ENCODE data around the gene HYPK. TPM values are rescaled to one million over a fixed set of nuclear protein-coding genes. Genes with fewer than 3 reads are reported as not detected.
A peak's percentile ranks its signal among the peaks of the same experiment; 100 is the strongest.
"Not testable (repeated sequence)": the region's sequence is repeated elsewhere in the genome, so short reads cannot be mapped to it uniquely, and the experiment has no call there.

Gene HYPK
- total and polyA plus RNA-seq, 12 donors, result 5.5 to 24.3 (median 10.4) TPM

DNA sequence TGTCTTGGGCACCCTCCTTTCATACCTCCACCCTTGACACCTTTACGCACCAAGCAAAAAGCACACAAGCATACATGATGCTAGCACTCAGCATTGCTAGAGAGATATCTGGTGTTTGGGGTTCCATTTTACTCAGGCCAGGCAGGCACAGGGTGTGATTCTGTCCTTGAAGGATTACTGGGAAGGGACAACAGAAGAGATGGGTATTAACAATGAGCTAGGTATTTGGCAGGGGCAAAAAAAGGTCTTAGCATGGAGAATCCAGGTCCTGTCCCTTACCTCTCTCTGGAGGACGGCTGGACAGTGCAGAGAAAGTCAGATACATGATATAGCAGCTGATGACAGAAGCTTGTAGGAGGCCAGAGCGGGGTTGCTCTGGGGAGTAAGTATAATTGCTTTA is 3.8 kb upstream of the HYPK start:
- Histone ChIP-seq H3K9me3 (no peaks in the 10 kb centered on the region), H3K4me1 (peaks cover 20 to 82% (median 60%) of the 10 kb centered on the region in 9 donors), H3K4me3 (no peak overlapping the region), H3K27ac (peak overlapping the region in 1 of 10 donors; percentile 34), H3K27me3 (no peaks in the 10 kb centered on the region), H3K36me3 (peaks cover 0 to 68% (median 19%) of the 10 kb centered on the region in 9 donors)
- no peak for DNase-seq
- ATAC-seq, result no peak
- 76 to 83% methylated on average over 3 of the region's 3 CpGs for WGBS, 2 donors
- TF ChIP-seq, protein P1, sequence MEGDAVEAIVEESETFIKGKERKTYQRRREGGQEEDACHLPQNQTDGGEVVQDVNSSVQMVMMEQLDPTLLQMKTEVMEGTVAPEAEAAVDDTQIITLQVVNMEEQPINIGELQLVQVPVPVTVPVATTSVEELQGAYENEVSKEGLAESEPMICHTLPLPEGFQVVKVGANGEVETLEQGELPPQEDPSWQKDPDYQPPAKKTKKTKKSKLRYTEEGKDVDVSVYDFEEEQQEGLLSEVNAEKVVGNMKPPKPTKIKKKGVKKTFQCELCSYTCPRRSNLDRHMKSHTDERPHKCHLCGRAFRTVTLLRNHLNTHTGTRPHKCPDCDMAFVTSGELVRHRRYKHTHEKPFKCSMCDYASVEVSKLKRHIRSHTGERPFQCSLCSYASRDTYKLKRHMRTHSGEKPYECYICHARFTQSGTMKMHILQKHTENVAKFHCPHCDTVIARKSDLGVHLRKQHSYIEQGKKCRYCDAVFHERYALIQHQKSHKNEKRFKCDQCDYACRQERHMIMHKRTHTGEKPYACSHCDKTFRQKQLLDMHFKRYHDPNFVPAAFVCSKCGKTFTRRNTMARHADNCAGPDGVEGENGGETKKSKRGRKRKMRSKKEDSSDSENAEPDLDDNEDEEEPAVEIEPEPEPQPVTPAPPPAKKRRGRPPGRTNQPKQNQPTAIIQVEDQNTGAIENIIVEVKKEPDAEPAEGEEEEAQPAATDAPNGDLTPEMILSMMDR (IDR thresholded peaks at IDR 0.05), result no peak
- intact Hi-C loops (cut with DNase I), result no loop called here

GRCh38 chr15:43799209-43799944 is 1.0 kb upstream of the HYPK start:
- Histone ChIP-seq H3K4me3 (peak overlapping the region in 2 of 10 donors; percentile 75 to 89), H3K9me3 (no peaks in the 10 kb centered on the region), H3K36me3 (peaks cover 0 to 84% (median 26%) of the 10 kb centered on the region in 9 donors), H3K27me3 (no peaks in the 10 kb centered on the region), H3K27ac (peak overlapping the region in 9 of 10 donors; percentile 71 to 95 (median 90)), H3K4me1 (peaks cover 12 to 71% (median 46%) of the 10 kb centered on the region in 9 donors)
- no peak for ATAC-seq
- TF ChIP-seq, protein P1 (IDR thresholded peaks at IDR 0.05), result no peak
- 90 to 92% methylated on average over 16 of the region's 16 CpGs for WGBS, 2 donors
- intact Hi-C loops (cut with DNase I), result no loop called here
- no peak for DNase-seq

DNA sequence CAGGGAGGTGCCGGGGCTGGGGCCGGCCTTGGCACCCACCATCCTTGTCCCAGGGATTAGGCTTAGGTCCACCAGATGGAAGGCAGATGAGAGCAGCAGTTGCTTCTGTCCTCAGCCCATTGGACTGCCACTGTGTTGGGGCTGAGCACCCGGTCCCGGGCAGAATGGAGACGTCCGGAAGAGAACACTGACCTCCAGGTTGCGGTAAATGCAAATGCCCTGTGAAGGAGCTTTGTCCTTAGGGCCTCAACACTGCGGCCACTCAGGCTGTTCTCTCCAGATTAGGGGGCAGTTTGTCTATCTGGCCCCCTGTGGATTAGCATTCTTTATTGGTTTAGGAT is 484 bp upstream of the HYPK start, which contains the start of gene SERINC4:
Gene SERINC4 (minus strand): TSS at position 276 of the 341 bp plus-strand sequence. CDS start 234 bp downstream, at position 42.
- H3K9me3 ChIP-seq, result no peaks in the 10 kb centered on the region
- no peaks in the 10 kb centered on the region for H3K27me3 ChIP-seq
- intact Hi-C loops (cut with DNase I), result no loop called here
- WGBS, 2 donors, result 95 to 97% methylated on average over 8 of the region's 8 CpGs
- H3K4me3 ChIP-seq, result peak within 1 kb of the TSS; percentile 63 to 91 (median 76)
- peaks cover 7 to 66% (median 40%) of the 10 kb centered on the region in 9 donors for H3K4me1 ChIP-seq
- ATAC-seq, result peak in 6 of 8 donors; percentile 1 to 19 (median 6)
- TF ChIP-seq, protein P1 (IDR thresholded peaks at IDR 0.05), result no peak
- no peak for DNase-seq
- peak within 1 kb of the TSS; percentile 47 to 95 (median 90) for H3K27ac ChIP-seq
- peaks cover 0 to 84% (median 26%) of the 10 kb centered on the region in 9 donors for H3K36me3 ChIP-seq

DNA sequence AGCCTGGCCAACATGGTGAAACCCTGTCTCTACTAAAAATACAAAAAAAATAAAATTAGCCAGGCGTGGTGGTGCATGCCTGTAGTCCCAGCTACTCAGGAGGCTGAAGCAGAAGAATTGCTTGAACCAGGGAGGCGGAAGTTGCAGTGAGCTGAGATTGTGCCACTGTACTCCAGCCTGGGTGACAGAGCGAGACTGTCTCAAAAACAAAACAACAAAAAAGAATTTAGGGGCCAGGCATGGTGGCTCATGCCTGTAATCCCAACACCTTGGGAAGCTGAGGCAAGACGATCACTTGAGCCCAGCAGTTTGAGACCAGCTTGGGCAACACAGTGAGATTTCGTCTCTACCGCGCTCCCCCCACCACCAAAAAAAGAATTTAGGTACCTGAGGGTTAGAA is 2.3 kb downstream of the HYPK start:
- intact Hi-C loops (cut with DNase I); ATAC-seq; H3K4me3 ChIP-seq; DNase-seq; H3K27ac ChIP-seq; H3K27me3 ChIP-seq; H3K9me3 ChIP-seq: not testable (repeated sequence)
- WGBS, 2 donors, result 98% methylated on average over 7 of the region's 7 CpGs
- Histone ChIP-seq H3K36me3 (peaks cover 0 to 85% (median 39%) of the 10 kb centered on the region in 9 donors), H3K4me1 (peaks cover 0 to 39% (median 21%) of the 10 kb centered on the region in 9 donors)
